Nephron progenitor cell (in vitro differentiated cells): ENCODE measurements around the gene SLC35F3.

Source experiments
- DNase-seq: peaks from one replicate; pipeline ENCODE4 v3.0.0; 2021
- H3K27ac Mint-ChIP-seq: 2 replicates; pipeline ENCODE4 v1.8.0; 2021; ENCODE audit warnings: mild to moderate bottlenecking, moderate library complexity, mixed read lengths
- H3K27me3 Mint-ChIP-seq: 2 replicates; pipeline ENCODE4 v1.8.0; 2021; ENCODE audit warnings: mild to moderate bottlenecking, low read depth, mixed read lengths; ENCODE audit not compliant: poor library complexity
- H3K36me3 Mint-ChIP-seq: 2 replicates; pipeline ENCODE4 v1.8.0; 2021; ENCODE audit warnings: low read depth, mixed read lengths
- H3K4me1 Mint-ChIP-seq: 2 replicates; pipeline ENCODE4 v1.8.0; 2021; ENCODE audit warnings: mixed read lengths
- H3K4me3 Mint-ChIP-seq: 2 replicates; pipeline ENCODE4 v1.8.0; 2021; ENCODE audit warnings: mild to moderate bottlenecking, moderate library complexity, mixed read lengths
- H3K9me3 Mint-ChIP-seq: 2 replicates; pipeline ENCODE4 v1.8.0; 2021; ENCODE audit warnings: mild to moderate bottlenecking, moderate library complexity, mixed read lengths
- TF ChIP-seq, protein P1 (sequence below): fragments of 200-600 bp; sonication (generic); IDR thresholded peaks from 2 replicates; pipeline ENCODE4 v1.5.0; 2021; ENCODE audit warnings: antibody characterized with exemption

The SLC35F3 gene

DNA sequence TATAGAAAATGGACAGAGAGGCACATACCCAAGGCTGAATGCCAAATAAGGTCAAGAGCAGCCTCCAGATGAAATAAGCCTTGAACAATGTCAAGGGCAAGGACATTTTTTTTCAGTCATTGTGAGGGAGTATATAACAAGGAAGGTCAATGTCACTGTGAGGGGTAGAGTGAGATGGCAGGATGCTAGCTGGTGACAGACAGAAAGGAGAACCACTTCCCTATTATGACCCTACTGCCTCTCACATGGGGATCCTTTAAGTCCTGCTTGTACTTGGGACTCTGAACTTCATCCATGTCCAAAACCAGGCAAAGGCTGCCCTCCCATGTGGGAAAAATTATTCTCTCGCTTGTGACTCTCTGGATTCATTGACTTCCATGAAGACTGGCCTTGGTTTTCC is 349.3 kb downstream of the SLC35F3 start:
- Mint-ChIP-seq H3K27me3 (peaks cover 3% of the 10 kb centered on the region), H3K4me1 (no peaks in the 10 kb centered on the region), H3K36me3 (no peaks in the 10 kb centered on the region), H3K4me3 (no peak overlapping the region), H3K27ac (no peak overlapping the region), H3K9me3 (peaks cover 18% of the 10 kb centered on the region)
- DNase-seq, result no peak
- TF ChIP-seq, protein P1, sequence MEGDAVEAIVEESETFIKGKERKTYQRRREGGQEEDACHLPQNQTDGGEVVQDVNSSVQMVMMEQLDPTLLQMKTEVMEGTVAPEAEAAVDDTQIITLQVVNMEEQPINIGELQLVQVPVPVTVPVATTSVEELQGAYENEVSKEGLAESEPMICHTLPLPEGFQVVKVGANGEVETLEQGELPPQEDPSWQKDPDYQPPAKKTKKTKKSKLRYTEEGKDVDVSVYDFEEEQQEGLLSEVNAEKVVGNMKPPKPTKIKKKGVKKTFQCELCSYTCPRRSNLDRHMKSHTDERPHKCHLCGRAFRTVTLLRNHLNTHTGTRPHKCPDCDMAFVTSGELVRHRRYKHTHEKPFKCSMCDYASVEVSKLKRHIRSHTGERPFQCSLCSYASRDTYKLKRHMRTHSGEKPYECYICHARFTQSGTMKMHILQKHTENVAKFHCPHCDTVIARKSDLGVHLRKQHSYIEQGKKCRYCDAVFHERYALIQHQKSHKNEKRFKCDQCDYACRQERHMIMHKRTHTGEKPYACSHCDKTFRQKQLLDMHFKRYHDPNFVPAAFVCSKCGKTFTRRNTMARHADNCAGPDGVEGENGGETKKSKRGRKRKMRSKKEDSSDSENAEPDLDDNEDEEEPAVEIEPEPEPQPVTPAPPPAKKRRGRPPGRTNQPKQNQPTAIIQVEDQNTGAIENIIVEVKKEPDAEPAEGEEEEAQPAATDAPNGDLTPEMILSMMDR, result no peak

DNA sequence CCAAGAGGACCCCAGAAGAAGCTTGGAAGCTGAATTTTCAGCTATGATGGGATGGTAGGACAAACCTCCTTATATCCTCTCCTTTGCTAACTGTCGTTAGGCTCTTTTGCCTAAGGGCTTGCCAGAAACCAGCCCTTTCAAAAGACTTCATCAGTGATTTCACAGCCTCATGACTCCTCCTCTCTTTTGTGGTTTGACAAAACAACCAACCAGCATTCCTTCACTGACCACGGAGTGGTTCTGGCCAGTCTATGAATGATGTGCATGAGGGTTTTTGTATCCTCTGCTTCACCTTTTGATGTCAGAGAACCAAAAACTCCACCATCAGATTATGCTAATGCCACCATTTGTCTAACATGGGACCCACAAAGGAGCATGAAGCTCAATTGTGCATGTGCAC is 351.9 kb downstream of the SLC35F3 start:
- Mint-ChIP-seq H3K4me3 (no peak overlapping the region), H3K27ac (no peak overlapping the region), H3K27me3 (peaks cover 3% of the 10 kb centered on the region), H3K9me3 (peaks cover 12% of the 10 kb centered on the region), H3K4me1 (no peaks in the 10 kb centered on the region), H3K36me3 (no peaks in the 10 kb centered on the region)
- no peak for DNase-seq
- TF ChIP-seq, protein P1, result no peak

DNA sequence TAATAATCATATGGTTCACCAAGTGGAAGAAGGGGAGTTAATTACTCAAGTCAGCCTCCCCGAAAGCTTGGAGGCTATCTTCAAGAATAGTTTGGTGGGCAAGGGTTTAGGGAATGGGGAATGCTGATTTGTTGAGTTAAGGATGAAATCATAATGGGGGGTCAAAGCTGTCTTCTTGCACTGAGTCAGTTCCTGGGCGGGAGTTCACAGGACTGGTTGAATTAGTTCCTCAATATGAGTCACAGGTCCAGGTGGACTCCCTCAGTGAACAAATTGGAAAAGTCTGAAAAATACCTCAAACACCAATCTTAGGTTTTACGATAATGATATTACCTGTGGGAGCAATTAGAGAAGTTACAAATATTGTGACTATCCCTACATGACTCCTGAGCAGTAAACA is 353.6 kb downstream of the SLC35F3 start:
- Mint-ChIP-seq H3K4me3 (no peak overlapping the region), H3K4me1 (no peaks in the 10 kb centered on the region), H3K36me3 (no peaks in the 10 kb centered on the region), H3K27me3 (peaks cover 3% of the 10 kb centered on the region), H3K27ac (no peak overlapping the region), H3K9me3 (peaks cover 12% of the 10 kb centered on the region)
- TF ChIP-seq, protein P1, result no peak
- DNase-seq, result no peak

DNA sequence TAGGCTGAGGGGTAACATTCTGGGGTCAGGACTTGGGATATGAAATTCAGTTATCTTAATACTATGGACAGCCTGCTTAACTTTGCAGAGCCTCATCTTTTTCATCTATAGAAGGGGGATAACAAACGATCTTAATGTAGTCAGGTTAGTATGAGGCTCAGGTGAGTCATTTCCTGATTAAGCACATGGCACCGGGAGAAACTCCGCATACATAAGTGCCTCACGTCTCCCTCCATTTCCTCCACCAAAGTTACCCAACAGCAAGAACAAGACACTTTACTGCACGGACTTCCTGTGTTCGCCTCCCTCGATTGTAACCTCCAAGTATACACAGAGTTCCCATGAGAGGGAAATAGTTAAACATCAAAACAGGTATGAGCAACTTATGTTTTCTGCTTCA is 356.1 kb downstream of the SLC35F3 start:
- TF ChIP-seq, protein P1, result no peak
- Mint-ChIP-seq H3K9me3 (peaks cover 12% of the 10 kb centered on the region), H3K4me3 (no peak overlapping the region), H3K36me3 (no peaks in the 10 kb centered on the region), H3K4me1 (no peaks in the 10 kb centered on the region), H3K27ac (no peak overlapping the region), H3K27me3 (no peaks in the 10 kb centered on the region)
- DNase-seq, result no peak

DNA sequence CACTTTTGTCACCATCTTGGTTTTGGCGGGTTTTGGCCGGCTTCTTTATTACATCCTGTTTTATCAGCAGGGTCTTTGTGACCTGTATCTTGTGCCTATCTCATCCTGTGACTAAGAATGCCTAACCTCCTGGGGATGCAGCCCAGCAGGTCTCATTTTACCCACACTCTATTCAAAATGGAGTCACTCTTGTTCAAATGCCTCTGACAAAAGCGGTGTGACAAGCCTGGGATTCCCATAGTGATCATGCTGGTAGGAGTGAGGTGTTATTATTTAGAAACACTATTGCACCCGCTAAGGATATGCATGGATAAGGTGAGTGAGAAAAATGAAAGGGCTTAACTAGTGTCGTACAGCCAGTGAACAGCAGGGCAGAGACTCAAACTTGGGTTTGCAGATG is 357.1 kb downstream of the SLC35F3 start:
- H3K9me3 Mint-ChIP-seq, result peaks cover 12% of the 10 kb centered on the region
- H3K4me1 Mint-ChIP-seq, result no peaks in the 10 kb centered on the region
- H3K36me3 Mint-ChIP-seq, result no peaks in the 10 kb centered on the region
- no peak overlapping the region for H3K27ac Mint-ChIP-seq
- TF ChIP-seq, protein P1, result no peak
- H3K27me3 Mint-ChIP-seq, result no peaks in the 10 kb centered on the region
- no peak overlapping the region for H3K4me3 Mint-ChIP-seq
- no peak for DNase-seq

DNA sequence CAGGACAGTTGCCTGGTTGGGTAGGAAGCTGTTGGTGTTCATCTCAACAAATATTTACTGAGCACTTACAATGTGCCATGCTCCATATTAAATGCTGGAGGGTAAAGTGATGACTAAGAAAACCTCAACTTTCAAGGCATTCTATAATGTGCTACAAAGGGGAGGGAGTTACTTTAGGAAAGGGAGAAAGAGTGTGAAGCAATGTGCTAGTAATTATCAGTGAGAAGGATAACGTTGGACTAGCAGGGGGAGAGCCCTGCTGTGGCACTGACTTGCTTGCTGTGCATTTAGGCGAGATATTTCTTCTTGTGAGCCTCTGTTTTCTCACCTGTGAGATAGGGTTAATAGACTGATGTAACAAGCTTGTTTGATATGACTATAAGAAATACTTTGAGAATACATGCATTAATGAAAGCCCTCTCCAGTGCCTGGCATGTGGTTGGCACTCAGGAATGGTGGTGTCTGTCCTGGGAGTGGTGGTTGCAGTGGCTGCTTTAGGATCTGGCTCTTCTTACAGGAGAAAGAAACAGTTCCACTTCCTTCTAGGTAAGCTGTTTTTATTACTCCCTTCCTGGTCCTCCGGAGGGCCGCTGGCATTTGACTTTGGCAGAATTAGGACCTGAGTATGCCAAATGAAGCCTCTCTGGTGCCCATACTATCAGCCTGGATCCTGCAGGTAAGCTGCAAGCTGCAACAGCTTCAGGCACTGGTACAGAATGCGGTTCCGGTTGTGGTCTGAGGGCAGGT is 357.7 kb downstream of the SLC35F3 start:
- Mint-ChIP-seq H3K4me1 (no peaks in the 10 kb centered on the region), H3K27ac (no peak overlapping the region), H3K4me3 (no peak overlapping the region), H3K9me3 (peaks cover 11% of the 10 kb centered on the region), H3K27me3 (no peaks in the 10 kb centered on the region), H3K36me3 (no peaks in the 10 kb centered on the region)
- TF ChIP-seq, protein P1, result no peak
- DNase-seq, result no peak
